CD4-positive, alpha-beta T cell treated with Interferon alpha-2 for 1 hour (primary cell): Measurements from ENCODE around the gene METTL23.
"Not testable (repeated sequence)": the region's sequence is repeated elsewhere in the genome, so short reads cannot be mapped to it uniquely, and the experiment has no call there.

ENCODE experiments used
- DNase-seq, 2 donors: peaks; one replicate each; pipeline ENCODE4 v3.0.0-alpha.2; 2020 to 2022

Gene METTL23

DNA sequence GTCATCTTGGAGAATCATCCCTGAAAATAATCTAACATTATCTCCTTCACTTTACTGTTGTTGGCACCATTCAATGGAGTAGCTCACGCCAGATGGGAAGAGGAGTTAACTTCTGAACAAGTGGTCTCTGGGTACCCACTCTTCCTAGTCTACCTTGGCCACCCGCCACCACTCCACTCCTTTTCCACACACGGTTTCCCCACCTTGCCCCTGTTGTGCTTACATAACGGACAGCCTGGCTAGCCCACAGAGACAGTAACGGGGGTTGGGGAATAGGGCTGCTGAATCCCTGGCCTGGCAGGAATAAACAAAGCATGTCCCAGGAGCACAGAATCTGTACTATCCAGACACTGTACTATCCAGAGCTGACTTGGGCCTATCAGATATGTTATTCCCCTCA, 12.3 kb upstream of the METTL23 start:
- no peak for DNase-seq

DNA sequence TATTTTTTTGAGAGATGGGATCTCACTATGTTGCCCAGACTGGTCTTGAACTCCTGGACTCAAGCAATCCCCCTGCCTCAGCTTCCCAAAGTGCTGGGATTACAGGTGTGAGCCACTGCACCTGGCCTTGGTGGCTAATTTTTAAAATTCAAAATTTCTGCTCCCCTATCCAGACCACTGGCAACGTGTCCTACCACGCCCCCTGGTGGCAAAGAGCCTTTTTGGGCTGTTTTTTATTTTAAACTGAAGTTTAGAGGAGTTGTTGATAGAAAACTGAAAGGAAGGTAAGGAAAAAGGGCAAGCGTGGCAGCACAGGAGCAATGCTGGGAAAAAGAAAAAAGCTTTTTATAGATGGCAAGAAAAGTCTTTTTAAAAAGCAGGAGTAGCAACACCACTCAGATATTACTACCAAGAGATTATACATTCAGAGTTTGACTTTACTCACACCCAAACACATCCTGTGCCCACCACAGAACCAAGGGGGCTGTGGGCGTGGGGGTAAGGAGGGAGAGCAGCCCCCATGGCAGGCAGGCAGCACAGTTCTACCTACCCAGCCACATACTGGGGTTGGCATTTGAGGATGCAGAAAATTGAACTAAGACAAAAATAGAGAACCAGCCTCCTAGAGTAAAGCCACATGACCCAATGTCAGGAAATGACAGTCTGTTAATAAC, 11.7 kb upstream of the METTL23 start:
- DNase-seq: peak; percentile 68 to 81

DNA sequence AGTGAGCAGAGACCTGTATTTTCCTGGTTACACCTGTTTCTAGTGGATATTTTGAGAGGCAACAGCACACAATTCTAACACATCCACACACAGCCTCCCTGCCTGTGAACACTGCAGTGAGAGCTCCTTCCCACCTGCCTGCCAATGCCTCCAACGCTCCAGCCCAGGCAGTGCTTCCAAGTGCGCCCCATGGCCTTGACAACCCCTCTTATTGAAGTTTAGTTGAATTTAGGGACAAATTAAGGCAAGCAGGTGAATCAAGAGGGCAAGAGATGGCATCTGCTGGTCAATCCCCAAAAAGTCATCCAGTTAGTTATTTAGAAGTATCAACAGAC, 11.2 kb upstream of the METTL23 start:
- DNase-seq: no peak

DNA sequence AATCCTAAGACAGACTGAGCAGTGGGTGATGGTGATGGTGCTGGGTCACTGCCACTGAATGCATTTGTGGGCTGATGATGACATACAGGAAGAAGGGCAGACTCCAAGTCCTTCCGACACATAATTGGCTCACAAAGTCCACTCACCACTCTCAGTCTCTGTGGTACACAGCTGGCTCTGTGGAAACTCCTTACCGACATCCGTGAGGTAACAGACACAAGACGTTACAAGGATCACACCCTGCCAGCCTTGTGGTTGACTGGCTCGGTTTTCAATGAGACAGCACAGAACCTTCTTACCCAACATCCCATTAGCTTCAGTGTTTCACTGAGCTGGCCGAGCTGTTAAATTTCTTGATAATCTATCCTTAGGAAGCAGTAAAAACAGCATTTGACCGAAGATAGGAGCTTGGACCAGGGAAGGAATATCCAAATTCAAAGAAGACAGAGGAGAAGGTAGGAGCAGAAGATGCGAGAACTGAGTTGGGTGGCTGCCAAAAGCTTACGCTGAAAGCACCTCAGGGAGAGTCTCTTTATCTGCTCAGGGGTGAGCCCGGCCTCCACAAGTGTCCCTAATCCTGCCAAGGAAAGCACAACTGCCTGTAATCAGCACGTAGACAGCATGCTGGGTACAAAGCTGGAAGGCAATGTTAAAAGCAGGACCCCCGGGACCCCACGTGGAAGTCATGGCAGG, 10.3 kb upstream of the METTL23 start:
- DNase-seq: peak; percentile 86 to 87

DNA sequence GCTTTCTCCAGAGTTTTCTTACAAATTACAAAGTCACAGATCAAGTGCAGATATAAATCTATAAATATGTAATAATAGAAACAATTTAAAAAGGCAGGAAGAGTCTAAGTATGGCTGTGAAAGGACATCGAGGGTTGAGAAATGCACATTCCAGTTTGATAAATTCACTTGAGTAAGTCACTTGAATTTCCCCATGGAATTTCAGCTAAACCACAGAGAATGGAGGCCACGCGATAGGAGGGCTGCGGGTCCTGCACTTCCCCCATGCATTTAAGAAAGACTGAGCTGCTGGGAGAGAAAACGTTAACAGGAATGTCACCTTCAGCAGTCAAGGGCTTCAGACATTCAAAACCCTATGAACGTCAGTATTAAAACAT, 9.8 kb upstream of the METTL23 start:
- no peak for DNase-seq

DNA sequence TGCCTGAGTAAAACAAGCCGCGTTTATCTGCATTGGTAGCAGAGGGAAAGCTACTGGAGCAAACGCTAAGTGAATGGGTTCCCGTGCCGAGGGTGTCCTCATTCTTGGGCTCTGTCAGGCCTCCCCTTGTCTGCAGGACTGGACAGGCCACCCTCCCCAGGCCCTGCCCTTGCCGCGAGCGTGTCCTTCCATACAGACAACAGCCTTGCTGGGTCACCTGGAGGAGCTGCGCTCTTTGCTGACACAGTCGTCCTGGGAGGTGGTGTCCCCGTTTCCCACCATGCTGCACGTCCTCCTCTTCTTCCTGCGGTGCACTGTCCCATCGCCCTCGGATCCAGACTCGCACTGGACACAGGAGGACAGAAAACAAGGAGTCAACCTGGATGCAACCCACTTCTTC, 8.1 kb upstream of the METTL23 start:
- DNase-seq: no peak

DNA sequence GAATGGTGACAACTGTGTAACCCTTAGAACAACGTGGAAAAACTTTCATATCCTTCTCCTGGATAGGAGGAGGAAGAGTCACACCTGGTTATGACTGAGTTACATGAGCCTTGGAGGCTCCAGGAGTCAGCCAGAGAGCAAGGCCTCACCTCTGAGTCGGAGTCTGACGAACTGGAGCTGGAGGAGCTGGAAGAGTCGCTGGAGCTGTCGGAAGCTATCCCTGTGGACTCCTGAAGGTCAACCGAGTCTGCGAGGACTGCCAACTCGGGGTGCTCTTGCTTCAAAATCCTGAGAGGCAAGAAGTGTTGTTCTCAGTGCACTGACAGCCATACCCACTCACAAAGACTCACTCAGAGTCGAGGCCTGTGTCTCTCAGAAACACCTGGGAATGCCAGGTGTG, 6.4 kb upstream of the METTL23 start:
- DNase-seq: no peak

DNA sequence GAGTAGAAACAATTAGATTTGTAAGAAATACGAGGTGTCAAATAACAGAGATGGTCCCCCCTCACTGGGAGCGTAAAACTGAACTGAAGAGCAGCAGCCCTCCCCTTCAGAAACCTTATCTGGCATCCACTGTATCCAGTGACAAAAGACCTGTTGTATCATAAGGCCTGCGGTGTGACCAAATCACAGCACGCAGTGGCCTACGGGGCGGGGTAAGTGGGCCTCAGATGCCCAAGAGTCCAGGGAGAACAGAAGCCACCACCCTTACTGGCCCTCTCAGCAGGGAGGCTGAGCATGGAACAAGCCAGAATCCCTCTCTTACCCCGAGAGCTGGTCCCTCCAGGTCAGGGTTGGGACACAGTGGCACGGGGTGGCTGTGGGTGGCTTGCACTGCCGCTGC, 5.7 kb upstream of the METTL23 start:
- DNase-seq: no peak

DNA sequence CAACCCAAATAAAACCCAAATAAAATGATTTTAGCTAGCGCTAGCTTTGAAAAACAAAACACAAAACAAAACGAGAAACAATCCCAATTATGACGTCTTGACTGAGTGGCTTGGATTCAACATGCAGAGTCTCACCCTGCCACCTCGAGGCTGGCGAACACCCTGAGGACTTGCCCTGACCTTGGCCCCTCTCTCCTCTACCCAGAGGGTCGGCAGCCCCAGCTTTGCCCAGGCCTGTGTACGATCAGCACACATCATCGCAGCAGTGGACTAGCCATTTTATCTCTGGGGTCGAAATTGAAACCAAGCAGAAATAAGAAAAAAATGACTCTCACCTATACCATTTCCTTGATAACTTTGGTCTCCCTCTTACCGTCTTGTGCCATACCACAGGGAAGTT, 5.2 kb upstream of the METTL23 start:
- DNase-seq: no peak

DNA sequence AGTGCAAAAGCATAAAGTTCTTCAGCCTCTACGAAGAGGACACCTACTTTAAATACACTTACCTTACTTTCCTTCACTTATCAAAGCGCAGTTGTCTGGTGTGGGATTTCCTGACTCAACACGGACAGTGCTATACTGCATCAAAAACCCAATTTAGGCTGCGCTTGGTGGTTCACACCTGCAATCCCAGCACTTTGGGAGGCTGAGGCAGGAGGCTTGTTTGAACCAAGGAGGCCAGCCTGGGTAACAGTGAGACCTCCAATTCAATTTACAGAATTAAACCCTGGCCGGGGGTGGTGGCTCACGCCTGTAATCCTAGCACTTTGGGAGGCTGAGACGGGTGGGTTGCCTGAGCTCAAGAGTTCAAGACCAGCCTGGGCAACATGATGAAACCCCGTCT, 4.4 kb upstream of the METTL23 start:
- DNase-seq: no peak

DNA sequence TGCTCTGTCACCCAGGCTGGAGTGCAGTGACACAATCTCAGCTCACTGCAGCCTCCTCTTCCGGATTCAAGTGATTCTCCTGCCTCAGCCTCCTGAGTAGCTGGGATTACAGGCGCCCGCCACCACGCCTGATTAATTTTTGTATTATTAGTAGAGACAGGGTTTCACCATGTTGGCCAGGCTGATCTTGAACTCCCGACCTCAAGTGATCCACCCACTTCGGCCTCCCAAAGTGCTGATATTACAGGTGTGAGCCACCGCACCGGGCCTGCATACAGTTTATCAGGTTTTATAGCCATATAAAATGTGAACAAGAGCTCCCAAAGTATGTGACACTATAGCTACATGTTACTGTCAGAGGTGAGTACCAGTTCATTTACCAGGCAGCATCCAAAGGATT, 3.7 kb upstream of the METTL23 start:
- DNase-seq: not testable (repeated sequence)

DNA sequence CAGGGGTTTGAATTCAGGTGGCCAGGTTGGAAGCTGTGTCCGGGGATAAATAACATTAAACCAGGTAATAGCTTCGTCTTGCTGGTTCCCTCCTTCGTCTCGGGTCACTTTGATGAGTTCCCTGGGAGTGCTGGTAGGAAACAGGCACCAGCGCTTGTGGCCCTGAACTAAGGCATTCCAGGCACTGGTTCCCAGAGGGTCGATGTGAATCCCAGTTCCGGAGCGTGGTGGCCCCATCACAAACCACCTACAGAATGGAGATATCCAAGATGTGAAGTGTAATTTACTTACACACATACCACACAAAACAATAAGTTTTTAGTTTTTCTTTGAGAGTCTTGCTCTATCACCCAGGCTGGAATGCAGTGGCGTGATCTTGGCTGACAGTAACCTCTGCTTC, 2.8 kb upstream of the METTL23 start:
- DNase-seq: no peak

DNA sequence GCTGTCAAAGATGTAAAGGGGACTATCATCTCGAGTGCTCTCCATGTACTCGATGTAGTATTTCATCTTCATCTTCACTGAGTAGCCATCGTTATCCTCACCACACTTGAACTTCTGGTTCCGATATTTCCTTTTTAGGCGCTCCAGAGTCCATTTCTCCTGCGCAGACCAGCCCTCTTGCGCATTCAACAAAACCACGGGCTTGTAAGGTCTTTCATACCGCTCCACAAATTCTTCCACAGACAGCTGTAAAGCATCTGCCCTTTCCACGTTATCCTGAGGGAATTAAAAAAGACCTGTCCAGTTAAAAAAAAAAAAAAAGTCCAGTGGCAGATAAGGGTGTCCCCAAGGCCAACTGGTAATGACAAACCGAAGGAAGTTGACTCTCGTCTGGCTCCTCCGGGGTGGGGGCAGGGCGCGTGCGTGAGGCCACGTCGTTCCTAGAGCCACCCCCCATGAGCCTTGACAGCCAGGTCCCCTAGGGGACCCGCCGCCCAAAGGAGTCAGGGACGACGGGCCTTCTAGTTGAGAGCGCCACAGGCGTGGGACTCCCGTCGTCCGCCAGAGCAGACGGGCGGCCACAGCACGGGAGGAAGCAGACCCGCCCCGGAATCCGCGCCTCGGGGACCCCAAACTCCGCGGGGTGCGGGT, 934 bp upstream of the METTL23 start:
- peak; percentile 72 to 74 for DNase-seq

DNA sequence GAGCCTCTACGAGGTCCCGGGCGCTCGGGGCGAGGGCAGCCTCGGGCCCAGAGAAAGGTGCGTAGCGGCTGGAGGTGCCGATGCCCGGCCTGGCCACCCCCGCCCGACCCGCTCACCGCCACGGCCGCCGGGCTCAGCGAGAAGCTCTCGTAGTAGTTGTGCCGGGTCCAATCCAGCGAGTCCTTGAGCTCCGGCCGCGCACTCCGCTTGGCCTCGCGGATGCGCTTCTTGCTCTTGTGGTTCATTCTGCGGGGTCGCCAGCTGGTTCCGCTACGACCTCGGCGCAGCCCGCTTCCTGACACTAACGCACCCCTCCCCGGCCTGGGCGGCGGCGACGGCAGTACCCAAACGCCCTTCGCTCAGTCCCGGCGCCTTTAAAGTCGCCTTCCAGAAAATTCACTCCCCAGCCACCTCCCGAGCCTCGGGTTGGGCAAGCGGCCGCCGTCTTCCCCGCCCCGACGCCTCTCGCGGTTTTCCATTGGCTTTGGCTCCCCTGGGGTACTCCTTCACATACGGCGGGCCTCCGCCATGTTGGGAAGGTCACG, 336 bp upstream of the METTL23 start, which contains the start of gene JMJD6:
Gene JMJD6, minus strand, starts transcription at position 376 of the 545 bp plus-strand sequence. Its CDS starts 131 bp downstream, at position 245.
- DNase-seq: peak; percentile 96 to 97

DNA sequence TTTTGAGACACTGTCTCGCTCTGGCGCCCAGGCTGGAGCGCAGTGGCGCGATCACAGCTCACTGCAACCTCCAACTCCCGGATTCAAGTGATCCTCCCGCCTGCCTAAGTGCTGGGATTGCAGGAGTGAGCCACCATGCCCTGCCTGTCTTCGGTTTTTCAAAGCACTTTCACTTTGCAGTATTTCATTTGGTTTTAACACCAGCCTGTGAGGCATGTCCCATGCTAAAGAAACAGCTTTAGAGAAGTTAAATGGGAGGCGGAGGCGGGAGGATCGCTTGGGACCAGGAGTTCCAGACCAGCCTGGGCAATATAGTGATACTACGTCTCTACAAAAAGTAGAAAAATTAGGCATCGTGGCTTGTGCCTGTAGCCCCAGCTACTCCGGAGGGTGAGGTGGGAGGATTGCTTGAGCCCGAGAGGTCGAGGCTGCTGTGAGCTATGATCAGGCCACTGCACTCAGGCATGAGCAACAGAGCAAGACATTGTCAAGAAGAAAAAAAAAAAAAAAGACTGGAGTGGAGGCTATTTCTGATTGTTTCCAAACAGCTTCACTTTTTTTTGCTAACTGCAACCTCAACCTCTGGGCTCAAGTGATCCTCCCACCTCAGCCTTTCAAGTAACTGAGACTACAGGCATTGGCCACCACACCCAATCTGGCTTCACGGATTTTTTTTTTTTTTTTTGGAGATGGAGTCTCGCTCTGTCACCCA, 1.3 kb downstream of the METTL23 start:
- peak in 1 of 2 donors; percentile 46 for DNase-seq

DNA sequence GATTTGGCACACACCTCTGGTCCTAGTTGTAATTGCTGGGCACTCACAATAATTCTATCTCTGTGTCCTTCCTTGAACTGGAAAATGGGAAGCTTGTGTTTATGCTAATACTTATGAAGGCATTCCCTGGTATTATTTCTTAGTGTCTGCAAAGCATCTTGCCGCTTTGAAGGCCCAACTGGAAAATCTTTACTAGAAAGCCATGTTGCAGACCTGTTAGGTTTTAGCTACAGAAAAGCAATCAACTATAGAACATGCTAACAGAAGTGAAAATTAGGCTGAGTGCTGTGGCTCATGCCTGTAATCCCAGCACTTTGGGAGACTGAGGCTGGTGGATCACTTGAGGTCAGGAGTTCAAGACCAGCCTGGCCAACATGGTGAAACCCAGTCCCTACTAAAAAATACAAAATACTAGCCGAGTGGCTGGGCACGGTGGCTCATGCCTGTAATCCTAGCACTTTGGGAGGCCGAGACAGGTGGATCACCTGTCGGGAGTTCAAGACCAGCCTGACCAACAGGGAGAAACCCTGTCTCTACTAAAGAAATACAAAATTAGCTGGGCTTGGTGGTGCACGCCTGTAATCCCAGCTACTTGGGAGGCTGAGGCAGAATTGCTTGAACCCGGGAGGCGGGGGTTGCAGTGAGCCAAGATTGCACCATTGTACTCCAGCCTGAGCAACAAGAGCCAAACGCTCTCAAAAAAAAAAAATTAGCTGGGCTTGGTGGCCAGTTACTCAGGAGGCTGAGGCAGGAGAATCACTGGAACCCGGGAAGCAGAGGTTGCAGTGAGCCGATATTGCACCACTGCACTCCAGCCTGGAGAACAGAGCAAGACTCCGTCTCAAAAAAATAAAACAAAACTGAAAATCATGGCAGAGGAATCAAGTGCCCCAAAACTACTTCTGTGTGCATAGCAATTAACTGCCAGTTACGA, 5.4 kb downstream of the METTL23 start:
- peak in 1 of 2 donors; percentile 14 for DNase-seq

DNA sequence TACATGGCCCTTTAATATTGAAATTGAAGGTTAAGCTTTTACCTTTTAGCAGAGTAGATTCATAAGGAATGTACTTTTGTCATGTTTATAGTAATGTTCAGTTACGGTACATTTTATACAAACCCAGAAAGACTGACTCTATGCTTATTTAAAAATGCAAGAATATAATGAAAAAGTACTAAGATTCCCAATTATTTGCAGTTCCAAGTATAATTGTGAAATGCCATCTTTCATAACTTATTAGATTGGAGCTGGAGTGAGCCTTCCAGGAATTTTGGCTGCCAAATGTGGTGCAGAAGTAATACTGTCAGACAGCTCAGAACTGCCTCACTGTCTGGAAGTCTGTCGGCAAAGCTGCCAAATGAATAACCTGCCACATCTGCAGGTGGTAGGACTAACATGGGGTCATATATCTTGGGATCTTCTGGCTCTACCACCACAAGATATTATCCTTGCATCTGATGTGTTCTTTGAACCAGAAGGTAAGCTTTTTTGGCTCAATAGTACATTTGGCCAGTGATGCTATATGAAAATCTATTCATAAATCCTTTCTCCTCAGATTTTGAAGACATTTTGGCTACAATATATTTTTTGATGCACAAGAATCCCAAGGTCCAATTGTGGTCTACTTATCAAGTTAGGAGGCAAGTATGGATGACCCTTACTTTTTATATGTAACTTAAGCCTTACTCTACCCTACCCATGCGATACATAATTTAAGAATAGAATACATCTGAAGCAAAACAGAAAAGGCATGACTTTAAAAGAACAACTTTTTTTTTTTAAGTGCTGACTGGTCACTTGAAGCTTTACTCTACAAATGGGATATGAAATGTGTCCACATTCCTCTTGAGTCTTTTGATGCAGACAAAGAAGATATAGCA, 6.3 kb downstream of the METTL23 start:
- peak in 1 of 2 donors; percentile 17 for DNase-seq

DNA sequence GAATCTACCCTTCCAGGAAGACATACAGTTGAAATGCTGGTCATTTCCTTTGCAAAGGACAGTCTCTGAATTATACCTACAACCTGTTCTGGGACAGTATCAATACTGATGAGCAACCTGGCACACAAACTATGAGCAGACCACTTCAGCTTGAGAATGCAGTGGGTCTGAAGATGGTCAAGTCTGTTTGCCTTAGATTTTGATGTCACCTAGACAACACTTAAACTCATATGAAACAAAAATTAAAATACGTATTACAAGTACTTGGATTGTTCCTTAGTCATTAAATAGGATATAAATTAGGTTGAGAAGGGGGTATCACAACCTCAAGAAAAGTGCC, 6.9 kb downstream of the METTL23 start:
- peak in 1 of 2 donors; percentile 14 for DNase-seq

DNA sequence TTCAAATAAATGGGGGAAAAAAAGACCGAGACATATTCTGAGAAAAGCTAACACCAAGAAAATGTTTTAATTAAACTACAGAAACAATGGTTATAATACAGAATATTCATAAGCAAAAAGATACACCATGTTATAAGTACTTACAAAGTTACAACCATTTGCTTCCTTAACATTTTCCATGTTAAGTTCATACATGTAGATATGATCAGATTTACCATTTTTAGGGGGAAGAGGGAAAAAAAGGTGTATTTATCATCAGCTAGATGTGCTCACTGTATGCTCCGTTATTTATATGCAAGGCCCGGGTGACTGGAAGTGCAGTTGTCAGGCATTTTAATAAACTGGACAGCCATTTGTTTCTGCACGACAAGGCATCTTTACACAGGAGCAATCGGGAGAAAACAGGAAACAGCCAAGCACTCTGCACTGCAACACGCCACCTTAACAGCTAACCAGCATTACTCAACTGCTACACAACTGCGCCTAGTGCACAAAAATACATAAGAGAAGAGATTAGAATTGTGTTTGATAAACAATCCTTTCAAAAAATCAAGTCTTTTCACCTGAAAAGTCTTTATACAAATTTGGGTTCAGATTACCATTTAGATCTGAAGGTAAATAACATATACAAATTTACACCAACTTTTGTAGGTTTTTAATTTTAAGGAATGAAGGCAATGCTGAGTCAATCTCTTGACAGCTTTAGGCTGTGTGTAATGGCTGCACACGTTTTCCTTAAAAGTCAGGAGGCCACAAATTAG, 7.6 kb downstream of the METTL23 start:
- DNase-seq: peak in 1 of 2 donors; percentile 33

DNA sequence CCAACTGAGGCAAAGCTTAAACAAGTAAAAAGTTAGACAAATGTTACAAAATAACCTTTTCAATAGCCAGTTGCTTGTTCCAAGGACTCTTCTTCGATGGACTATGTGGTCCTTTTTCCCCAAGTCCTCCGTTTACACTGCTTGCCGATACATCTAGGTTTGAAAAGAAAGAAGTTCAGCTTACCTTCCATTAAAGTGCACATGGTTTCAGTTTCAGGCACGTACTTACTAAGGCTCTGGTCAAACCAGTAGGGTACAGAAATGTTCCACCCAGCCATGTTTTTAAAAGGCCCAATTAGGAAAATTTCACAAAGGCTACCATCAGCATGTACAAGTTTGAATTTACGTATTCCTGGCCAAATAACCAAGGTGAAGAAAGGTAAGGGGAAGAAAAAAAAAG, 8.4 kb downstream of the METTL23 start:
- DNase-seq: peak in 1 of 2 donors; percentile 58
